NCI-H526 treated with DMSO at 0.1 percent for 48 hours (cell line): ENCODE measurements around the gene GSC.
"Not testable (repeated sequence)": the region's sequence is repeated elsewhere in the genome, so short reads cannot be mapped to it uniquely, and the experiment has no call there.

Experiments
- DNase-seq: peaks from one replicate; lab custom pipeline; 2025; lab: John Stamatoyannopoulos, UW

Gene GSC

DNA sequence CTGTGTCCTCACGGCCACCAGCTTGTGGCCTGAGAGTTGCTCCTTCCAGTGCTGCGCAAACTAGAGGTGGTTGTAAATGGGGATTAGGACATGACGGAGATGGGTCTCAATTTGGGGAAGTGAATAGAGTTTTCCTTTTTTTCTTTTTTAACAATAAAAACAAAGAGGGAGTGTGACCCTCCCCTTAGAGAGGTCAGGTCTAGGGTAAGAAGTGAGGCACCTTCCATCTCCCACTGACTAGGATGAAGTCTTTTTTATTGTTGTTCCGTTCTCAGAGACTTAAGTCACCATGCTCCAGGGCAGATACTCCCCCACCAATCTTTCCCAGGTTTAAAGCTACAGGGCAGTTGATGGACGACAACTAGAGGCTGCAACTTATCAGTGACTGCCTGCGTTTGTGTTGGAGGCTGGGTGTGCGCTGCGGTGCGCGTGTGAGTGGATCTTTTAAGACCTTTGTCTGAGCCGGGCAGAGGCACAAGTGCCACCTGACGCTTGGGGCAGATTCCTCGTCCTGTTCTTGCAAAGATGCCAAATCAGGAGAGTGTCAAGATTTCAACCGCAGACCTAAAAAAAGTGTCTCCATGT, 2.1 kb upstream of the GSC start:
- DNase-seq, result no peak

DNA sequence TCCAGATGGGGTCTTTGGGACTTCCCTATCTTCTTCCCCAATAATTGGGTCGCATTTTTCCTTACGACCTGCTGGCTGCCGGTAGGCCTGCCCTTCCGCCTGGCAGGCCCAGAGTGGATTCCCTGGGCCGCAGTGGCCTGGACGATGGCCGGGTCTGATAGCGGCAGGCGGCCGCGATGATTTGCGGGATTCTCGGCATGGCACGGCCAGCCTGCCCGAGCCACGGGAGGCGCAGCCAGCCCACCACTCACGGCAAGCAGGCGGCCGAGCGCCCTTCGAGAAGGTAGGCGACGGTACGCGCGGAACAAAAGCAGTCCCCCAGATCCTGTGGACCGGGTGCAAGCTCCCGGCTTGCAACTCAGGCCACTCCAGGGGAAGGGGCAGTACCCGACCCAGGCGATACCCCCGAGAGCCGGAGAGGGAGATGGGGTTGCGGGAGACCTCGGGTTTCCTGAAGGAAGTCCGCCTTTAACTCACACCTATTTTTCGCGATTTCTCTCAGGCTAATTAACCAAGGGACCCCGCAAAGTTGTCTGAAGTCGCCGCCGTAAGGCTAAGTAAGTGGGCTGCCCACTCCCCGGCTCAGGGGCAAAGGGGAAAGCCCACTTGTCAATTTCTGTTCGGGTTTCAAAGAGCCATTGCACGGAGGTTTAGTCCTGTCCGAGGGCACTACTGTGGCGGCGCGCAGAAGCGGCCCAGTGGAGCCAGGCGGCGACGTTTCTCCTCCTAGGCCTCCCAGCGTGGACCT, 1.4 kb upstream of the GSC start:
- DNase-seq, result no peak

DNA sequence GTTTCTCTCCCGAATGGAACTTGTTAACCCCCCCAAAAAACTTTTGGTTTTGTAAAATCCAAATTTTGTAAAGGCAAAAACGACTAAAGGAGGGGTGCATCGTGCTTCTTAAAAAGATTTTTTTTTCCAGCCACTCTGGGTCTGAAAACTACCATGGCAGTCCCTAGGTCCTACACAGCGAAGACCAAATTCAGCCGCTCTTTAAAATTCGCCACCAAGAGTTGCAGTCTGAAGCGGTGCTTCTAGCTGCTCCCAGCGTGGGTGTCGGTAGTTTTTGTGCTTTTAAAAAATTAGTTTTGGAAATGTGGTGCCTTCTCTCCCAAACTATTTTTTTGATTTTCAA, 873 bp upstream of the GSC start:
- DNase-seq, result no peak

DNA sequence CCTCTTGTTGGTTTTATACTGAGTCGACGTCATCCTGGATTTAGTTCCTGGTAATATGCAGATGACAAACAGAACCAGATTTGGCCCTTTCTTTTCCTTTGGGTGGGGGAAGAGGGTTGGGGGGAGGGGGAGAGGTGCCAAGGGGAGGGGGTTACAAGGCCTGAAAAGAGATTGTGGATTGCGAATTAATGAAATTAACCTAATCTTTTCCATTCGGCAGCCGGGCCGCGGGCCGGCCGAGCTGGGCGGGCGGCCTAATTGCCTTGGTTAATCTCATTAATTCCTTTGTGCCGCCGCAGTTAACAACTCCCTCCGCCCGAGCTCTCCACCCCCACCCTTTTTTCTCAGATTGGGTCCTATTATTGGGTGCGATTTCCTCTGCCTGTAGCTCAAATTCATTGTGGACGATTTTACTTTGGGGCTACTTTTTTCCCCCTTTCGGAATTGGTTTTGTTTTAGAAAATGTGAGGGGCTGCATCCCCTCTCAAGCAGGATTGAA, 387 bp upstream of the GSC start:
- no peak for DNase-seq

DNA sequence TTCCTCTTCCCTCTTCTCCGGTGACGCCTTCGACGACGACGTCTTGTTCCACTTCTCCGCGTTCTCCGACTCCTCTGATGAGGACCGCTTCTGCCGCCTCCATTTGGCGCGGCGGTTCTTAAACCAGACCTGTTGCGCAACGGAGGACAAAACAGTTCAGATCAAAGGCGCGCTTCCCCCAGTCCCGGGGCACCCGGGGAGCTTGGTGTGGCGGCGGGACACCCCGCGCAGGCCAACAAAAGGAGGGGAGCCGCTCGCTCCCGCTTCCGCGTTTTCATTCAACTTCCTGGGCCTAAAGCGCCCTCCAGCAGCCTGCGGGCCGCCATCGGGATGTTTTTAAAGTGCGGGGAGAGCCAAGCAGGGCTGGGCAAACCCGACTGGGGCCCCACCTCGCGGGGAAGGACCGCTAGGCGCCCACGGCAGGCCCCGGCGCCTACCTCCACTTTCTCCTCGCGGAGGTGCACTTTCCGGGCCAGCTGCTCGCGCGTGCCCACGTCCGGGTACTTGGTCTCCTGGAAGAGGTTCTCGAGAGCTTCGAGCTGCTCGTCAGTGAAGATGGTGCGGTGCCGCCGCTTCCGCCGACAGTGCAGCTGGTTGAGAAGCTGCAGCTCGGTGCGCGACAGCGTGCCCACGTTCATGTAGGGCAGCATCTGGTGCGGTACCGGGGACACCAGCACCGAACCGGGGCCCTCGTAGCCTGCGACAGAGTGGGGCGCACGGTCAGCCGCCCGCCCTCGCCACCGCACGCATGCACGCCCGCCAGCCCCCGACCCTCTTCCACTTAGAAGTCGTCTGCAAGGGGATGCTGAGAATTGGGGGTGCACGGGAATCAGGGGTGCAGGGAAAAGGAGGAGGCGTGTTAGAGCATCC, 1.2 kb downstream of the GSC start:
- no peak for DNase-seq

DNA sequence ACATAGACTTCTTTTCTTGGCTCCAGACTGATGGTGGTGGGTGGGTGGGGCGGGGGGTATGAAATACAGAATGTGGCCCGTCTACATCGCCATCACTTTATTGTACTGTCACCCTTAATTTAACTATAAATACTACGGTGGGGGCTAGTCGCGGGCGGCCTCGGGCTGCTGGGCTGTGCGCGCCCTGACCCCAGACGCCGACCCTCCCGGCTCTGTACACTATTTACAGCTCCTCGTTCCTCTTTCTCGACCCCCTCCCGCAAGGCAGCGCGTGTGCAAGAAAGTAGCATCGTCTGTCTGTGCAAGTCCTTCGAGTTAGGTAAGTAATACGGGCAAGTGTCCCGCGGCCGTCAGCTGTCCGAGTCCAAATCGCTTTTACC, 1.8 kb downstream of the GSC start:
- DNase-seq, result no peak

DNA sequence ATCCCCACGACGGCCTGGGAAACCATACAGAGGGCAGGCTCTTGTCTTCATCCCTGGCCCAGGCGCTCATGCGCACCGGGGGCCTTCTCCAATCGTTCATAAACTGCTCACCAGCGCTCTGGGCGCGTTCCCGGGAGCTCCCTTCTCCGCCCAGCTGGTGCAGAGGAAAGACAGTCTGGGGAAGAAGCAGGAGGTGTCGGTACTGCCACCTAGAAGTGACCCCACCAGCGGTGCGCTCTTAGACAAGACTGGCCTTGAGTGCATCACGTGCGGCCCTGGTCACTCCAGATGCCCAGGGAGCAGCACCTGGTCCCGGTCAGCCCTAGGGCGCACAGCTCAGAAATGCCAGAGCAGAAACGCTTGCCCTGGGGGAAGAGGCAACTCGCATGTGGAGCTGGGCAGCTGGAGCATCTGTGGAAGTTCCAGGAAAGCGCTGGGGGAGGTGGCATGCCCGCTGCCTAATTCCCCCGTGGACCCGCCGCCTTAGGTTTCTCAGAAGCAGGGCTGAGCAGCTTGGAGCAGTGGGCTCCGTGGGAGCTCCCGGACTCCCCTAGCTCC, 2.5 kb downstream of the GSC start:
- no peak for DNase-seq

DNA sequence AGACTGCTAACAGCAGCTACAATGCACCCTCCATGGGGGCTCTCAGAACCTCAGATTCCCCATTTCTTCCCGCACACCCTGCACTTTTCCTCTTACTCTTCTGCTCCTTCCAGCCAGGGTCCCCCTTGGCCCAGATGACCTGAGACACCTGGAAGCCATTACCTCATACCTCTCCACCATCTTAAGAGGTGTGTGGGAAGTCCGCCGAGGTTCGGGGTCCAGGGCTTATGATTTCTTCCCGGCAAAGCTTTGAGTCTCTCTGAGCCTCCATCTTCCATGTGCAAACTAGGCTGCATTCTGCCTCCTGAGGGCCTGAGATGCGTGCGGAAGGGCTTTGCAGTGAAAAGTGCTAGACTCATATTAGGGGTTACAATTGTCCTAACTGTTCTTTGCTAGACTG, 5.3 kb downstream of the GSC start:
- no peak for DNase-seq

DNA sequence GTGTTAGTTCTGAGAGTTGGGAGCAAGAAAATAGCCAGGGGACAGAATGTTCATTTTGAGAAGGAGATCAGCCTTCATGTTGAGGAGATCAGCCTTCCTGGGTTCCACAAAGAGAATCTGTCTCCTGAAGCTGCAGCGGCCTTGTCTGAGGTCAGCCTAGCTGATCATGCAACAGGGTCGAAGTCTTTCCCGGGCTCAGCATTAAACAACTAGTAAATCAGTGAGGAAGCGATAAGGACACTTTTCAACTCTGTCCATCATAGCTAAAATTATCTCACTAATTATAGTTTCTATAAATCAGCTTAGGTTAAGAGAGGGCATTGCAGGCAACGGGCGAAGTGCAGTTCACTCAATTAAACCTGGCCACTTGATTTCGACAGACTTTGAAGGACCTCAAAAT, 7.5 kb downstream of the GSC start:
- no peak for DNase-seq

DNA sequence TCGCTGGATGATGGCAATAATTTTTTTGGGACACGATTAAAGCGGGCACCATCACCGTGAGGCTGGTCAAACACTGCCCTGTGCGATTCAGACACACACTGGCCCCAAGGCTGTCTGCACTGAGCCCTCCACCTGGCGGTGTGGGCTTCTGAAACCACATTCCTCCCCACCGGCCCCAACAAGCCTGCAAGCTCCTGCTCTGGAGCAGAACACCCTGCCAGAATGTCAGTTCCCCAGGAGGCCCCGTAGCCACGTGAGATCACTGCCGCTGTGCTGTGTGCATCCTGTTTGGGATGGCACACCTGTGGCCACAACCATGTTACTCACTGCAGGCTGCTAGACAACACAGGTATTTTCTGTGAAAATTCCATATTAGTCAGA, 7.9 kb downstream of the GSC start:
- no peak for DNase-seq

DNA sequence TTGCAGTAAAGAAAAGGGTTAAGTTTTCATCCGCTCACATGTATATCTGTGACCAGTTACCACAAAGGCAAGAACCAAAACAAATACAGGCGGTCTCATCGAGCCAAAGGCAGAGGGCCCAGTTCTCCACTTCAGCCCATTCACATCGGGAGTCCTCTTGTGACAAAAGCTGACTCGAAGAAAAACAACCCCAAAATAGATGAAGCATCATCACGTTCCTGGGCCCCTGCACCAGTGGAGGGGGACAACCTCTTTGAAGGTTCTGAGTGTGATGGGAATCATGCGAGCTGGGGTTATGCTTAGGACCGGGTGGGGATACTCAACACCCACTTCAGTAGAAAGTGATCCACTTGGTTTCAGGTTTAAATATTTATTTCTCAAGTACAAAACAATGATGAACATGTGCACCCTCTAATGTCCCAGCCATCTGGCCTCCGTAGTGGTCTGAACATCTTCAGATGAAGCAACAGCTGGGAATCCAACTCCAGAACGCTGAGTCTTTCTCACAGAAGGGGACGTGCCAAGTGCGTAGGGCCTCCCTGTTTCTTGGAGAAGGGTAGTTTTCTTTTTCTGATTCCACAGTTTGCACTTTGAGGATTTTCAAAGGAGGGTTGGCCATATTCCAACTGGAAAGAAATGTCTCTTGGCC, 8.4 kb downstream of the GSC start:
- DNase-seq, result no peak

DNA sequence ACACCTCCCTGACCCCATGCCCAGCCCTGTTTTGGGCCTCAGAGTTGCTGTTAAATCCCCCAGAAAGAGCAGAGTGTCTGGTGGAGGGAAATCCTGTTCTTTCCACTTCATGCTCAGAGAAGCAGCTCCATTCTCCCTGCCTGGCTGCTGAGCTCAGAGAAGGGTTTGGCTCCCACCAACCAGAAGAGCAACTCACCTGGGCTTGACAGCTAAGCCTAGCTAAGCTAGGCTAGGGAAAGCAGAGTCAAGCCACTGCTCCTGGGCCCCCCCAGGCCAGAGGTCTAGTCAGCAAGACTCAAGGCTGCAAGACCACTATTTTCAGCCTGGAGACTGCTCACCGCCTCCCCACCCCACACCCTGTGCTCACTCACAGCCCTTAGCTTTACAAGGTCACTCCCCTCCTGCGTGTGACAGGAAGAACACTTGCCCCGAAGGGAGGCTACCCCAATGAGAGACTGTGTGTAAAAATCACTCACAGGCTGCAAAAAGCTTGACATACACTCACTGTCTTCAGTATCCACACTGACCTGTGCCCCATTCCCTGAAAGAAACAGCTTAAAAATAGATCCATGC, 13.5 kb downstream of the GSC start:
- no peak for DNase-seq

DNA sequence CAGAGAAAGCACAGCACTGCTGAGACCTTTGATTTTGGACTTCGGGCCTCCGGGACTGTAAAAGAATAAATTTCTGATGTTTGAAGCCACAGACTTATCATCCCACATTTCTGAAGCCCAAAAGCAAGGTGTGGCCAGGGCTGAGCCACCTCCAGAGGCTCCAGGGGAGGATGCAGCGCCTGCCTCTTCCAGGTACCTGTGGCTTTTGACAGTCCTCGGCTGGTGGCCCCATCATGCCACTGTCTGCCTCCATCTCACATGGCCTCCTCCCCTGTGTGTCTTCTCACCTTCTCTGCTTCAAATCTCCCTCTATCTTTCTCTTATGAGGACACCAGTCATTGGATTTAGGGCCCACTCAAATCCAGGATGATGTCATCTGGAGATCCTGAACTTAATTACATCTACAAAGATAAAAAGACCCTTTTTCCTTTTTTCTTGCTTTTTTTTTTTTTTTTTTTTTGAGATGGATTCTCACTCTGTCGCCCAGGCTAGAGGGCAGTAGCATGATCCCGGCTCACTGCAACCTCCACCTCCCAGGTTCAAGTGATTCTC, 15.4 kb downstream of the GSC start:
- DNase-seq, result no peak

DNA sequence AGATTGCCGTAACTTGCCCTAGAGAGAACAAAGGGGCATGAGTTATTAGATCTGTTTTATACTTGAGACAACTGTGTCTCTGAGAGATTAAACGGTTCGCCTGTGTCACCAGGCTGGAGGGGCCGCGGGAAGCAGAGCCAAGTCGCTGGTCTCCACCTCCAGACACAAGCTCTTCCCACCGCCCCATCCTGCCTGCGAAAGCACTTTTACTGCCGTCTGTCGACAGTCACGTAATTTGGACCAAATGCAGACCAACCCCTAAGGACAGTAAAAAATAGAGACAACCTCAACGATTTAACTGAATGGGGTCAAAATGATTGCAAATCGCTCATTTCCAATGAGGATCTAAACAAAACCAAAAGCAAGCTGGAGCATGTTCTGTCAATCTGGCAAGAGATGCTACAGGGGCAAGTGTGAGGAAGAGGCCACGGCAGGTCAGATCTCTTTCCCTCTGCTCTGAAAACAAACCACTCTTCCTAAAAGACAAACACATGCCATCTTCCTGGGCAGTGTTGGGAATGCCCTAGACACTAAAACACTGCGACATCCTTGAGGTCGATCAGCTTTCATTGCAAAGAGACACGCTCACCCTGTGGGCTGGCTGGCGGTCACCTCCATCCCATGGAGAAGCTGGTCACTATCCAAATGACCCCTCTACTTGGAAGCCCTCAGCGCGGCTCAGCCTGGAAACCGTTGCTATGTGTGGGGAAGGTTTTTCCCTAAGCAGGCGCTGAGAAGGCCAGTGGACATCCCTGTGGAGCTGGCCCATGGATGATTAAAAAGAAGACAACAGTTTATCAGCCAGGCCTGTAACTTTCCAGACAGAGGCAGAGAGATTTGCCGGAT, 17.1 kb downstream of the GSC start:
- DNase-seq, result no peak

DNA sequence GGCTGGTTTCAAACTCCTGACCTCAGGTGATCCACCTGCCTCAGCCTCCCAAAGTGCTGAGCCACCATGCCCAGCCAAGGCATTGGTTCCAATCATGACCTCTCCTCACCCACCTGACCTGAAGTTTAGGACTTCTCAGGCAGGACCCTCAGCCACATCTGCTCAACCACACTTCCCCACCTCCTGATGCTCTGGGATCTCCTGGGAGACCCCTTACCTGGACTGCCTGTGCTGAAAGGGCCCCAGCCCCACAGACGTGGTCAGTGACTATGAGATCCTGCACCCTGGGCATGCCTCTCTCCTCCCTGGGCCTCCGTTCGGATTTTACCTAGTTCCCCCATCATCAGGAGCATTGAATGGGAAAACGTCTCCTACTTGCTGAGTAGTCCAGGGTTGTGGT, 18.0 kb downstream of the GSC start:
- DNase-seq, result no peak

DNA sequence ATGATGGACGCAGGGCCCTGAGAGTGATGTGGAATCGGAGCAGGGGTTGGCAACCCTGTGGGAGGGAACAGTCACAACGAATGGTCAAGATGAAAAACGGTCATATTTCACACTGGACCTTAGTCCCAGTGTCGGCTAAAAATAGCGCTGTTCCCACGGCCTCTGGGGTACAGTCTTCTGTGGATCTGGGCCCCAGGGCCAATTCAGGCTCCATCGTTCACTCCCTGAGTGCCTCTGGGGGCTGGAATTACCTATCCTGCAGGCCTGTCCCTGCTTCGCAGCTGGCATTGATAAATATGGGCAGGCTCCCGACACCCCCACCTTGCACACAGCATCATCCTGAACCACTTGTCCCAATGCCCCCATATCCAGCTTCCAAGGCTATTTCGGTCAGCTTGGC, 18.6 kb downstream of the GSC start:
- DNase-seq, result no peak

DNA sequence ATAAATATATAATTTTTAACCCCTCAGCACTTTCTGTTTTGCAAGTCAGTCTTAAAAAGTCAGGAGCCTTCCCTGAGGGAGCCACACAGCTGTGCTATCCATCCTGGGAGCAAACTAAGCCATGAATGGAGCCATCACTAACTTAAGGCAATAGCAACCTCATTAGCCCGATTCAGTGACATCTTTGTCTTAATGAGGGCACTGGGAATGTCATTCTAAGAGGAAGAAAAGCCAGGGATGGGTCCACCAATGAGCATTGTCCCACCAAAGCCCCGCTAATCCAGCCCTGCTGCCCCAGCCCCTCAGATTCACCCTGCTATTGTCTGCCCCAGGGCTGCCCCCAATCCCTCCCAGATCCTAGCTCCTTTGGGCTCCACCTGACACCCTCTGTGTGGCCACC, 19.5 kb downstream of the GSC start:
- no peak for DNase-seq

DNA sequence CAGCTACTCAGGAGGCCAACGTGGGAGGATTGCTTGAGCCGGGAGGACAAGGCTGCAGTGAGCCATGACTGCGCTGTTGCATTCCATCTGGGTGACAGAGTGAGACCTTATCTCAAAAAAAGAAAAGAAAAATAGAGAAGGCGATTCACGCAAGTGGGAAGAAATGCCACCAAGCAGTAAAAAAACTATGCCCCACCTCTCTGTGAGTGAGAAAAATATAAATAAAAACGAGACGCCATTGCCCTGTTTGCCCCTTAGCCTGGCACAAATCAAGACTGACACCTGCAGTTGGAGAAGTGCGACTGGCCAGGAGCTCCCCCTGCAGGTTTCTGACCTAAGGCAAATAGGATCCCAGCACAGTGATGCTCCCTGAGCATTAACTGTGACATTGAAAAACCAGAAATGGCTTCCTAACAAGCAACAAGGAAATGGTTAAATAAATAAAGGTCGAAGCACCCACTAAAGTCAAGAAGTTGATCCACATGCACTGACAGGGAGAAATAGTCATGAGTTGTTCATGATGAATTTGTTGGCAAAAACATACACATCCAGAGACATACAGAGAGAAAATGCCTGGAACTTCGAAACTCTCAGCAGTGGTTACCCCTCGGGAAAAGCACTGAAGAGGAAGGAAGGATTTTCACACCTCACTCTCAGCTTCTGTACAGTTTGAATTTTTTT, 21.1 kb downstream of the GSC start:
- peak; percentile 45 for DNase-seq

DNA sequence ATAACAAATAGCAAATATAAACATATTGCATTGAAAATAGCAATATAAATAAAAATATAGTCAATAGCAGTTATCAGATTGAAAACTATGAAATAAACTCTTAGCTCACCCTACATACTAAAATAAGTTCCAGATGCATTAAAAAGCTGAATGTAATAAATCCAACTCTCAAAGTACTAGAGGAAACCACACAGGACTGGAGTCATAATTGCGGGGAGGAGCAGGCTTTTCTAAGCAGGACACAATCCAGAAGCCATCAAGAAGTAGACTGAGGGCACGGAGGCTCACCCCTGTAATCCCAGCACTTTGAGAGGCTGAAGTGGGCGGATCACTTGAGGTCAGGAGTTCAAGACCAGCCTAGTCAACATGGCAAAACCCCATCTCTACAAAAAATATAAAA, 22.2 kb downstream of the GSC start:
- no peak for DNase-seq

DNA sequence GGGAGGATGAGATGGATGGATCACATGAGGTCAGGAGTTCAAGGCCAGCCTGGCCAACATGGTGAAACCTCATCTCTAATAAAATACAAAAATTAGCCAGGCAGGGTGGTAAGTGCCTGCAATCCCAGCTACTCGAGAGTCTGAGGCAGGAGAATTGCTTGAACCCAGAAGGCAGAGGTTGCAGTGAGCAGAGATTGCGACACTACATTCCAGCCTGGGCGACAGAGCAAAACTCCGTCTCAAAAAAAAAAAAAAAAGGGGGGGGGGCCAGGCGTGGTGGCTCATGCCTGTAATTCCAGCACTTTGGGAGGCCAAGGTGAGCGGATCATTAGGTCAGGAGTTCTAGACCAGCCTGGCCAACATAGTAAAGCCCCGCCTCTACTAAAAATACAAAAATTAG, 22.8 kb downstream of the GSC start:
- not testable (repeated sequence) for DNase-seq
